MM.1S (cell line): ENCODE results near the gene PDILT.

Source experiments
- DNase-seq: peaks from one replicate; pipeline ENCODE4 v3.0.0-alpha.2; 2015
- H2AFZ ChIP-seq: fragments of 300-600 bp; sonication (generic); 2 replicates; pipeline ENCODE4 v1.6.0; 2016; ENCODE audit warnings: antibody characterized with exemption, low read length
- H3F3A ChIP-seq: fragments of 300-600 bp; sonication (generic); 2 replicates; pipeline ENCODE4 v1.6.1; 2016; ENCODE audit warnings: mild to moderate bottlenecking, antibody characterized with exemption, low read length, moderate library complexity, mixed read lengths; ENCODE audit not compliant: insufficient read depth
- H3K27ac ChIP-seq: fragments of 300-600 bp; sonication (generic); 2 replicates; pipeline ENCODE4 v1.5.1; 2016; ENCODE audit warnings: mild to moderate bottlenecking, low read length
- H3K27me3 ChIP-seq: fragments of 300-600 bp; sonication (generic); replicated peaks from 2 replicates; pipeline ENCODE4 v1.6.0; 2016; ENCODE audit warnings: low read length; ENCODE audit not compliant: insufficient read depth
- H3K36me3 ChIP-seq: fragments of 300-600 bp; sonication (generic); replicated peaks from 2 replicates; pipeline ENCODE4 v1.6.1; 2016; ENCODE audit warnings: mild to moderate bottlenecking, low read length, mixed read lengths; ENCODE audit not compliant: insufficient read depth
- H3K4me1 ChIP-seq: fragments of 300-600 bp; sonication (generic); 2 replicates; pipeline ENCODE4 v1.6.1; 2016; ENCODE audit warnings: low read length, mixed read lengths
- H3K4me2 ChIP-seq: fragments of 300-600 bp; sonication (generic); 2 replicates; pipeline ENCODE4 v1.6.0; 2016; ENCODE audit warnings: low read depth, low read length
- H3K4me3 ChIP-seq: fragments of 300-600 bp; sonication (generic); 2 replicates; pipeline ENCODE4 v1.5.1; 2016; ENCODE audit warnings: low read length, mixed read lengths
- H3K79me2 ChIP-seq: fragments of 300-600 bp; sonication (generic); 2 replicates; pipeline ENCODE4 v1.6.1; 2016; ENCODE audit warnings: mixed run types, low read length, mixed read lengths
- H3K9ac ChIP-seq: fragments of 300-600 bp; sonication (generic); 2 replicates; pipeline ENCODE4 v1.6.1; 2016; ENCODE audit warnings: low read length, mixed read lengths
- H3K9me2 ChIP-seq: fragments of 300-600 bp; sonication (generic); replicated peaks from 2 replicates; pipeline ENCODE4 v1.6.1; 2016; ENCODE audit warnings: mild to moderate bottlenecking, low read length, mixed read lengths; ENCODE audit not compliant: insufficient read depth
- H3K9me3 ChIP-seq: fragments of 300-600 bp; sonication (generic); replicated peaks from 2 replicates; pipeline ENCODE4 v1.6.1; 2016; ENCODE audit warnings: mild to moderate bottlenecking, low read length, mixed read lengths; ENCODE audit not compliant: insufficient read depth
- H4K20me1 ChIP-seq: fragments of 300-600 bp; sonication (generic); 2 replicates; pipeline ENCODE4 v1.6.1; 2016; ENCODE audit warnings: mild to moderate bottlenecking, low read length, moderate library complexity, mixed read lengths; ENCODE audit not compliant: insufficient read depth
- EZH2 ChIP-seq: fragments of 300-600 bp; sonication (generic); optimal IDR thresholded peaks from 2 replicates; pipeline ENCODE3; 2017; ENCODE audit warnings: low read depth, mild to moderate bottlenecking, antibody characterized with exemption, low read length, mixed read lengths
- EZH2phosphoT487 ChIP-seq: fragments of 300-600 bp; sonication (generic); IDR thresholded peaks from 2 replicates; pipeline ENCODE4 v1.6.1; 2018; ENCODE audit warnings: antibody characterized with exemption, low read length
- TF ChIP-seq, protein P1 (sequence below): fragments of 300-600 bp; sonication (generic); IDR thresholded peaks from 2 replicates; pipeline ENCODE4 v1.5.1; 2016; ENCODE audit warnings: antibody characterized with exemption, low read length, mixed read lengths

PDILT gene

DNA sequence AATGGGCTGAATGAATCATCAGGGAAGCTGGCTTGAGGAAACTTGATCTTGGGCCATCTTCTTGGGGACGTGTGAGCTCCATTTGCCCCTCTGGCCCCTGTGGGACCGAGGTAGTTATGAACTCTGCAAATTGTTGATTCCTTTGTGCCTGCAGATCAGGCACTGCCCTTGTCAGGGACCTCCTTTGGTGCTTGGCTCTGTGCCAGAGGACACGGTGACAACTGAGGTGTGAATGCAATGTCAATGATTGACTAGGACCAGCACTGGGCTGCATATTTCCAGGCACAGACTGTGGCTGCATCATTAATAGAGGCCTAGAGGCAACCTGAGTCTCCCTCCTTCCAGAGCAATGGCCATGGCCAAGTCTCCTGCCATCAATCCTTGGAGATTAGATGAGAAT lies 23.8 kb downstream of the PDILT start:
- no peaks in the 10 kb centered on the region for H3K9me3 ChIP-seq
- H3K4me2 ChIP-seq, result no peak overlapping the region
- H3K27me3 ChIP-seq, result no peaks in the 10 kb centered on the region
- no peaks in the 10 kb centered on the region for H3F3A ChIP-seq
- TF ChIP-seq, protein P1, sequence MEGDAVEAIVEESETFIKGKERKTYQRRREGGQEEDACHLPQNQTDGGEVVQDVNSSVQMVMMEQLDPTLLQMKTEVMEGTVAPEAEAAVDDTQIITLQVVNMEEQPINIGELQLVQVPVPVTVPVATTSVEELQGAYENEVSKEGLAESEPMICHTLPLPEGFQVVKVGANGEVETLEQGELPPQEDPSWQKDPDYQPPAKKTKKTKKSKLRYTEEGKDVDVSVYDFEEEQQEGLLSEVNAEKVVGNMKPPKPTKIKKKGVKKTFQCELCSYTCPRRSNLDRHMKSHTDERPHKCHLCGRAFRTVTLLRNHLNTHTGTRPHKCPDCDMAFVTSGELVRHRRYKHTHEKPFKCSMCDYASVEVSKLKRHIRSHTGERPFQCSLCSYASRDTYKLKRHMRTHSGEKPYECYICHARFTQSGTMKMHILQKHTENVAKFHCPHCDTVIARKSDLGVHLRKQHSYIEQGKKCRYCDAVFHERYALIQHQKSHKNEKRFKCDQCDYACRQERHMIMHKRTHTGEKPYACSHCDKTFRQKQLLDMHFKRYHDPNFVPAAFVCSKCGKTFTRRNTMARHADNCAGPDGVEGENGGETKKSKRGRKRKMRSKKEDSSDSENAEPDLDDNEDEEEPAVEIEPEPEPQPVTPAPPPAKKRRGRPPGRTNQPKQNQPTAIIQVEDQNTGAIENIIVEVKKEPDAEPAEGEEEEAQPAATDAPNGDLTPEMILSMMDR, result no peak
- TF ChIP-seq EZH2, result no peak
- TF ChIP-seq EZH2phosphoT487, result no peak
- no peaks in the 10 kb centered on the region for H3K36me3 ChIP-seq
- no peak overlapping the region for H3K4me3 ChIP-seq
- H3K79me2 ChIP-seq, result no peaks in the 10 kb centered on the region
- H3K9ac ChIP-seq, result no peak overlapping the region
- no peaks in the 10 kb centered on the region for H3K4me1 ChIP-seq
- no peak for DNase-seq
- H4K20me1 ChIP-seq, result no peaks in the 10 kb centered on the region
- no peak overlapping the region for H2AFZ ChIP-seq
- no peaks in the 10 kb centered on the region for H3K9me2 ChIP-seq
- H3K27ac ChIP-seq, result no peak overlapping the region

DNA sequence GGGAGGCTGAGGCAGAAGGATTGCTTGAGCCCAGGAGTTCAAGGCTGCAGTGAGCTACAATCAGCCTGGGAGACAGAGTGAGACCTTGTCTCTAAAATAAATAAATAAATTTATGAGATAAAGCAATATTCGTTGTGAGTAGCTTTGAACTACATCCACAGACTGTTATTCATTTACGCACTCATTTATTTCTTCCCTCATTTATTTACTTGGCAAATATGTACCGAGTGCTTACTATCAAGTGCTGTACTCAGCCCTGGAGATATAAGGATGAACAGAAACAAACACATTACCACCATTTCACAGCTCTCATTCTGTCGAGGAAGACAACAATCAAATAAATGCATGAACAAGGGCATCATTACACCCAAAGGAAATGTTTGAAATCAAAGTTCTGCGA lies 27.4 kb downstream of the PDILT start:
- H3K9me3 ChIP-seq, result no peaks in the 10 kb centered on the region
- no peak for DNase-seq
- TF ChIP-seq, protein P1, result no peak
- no peak overlapping the region for H3K4me2 ChIP-seq
- no peak overlapping the region for H3K27ac ChIP-seq
- no peaks in the 10 kb centered on the region for H3K9me2 ChIP-seq
- no peaks in the 10 kb centered on the region for H3F3A ChIP-seq
- H3K9ac ChIP-seq, result no peak overlapping the region
- H3K79me2 ChIP-seq, result no peaks in the 10 kb centered on the region
- no peak overlapping the region for H3K4me3 ChIP-seq
- no peaks in the 10 kb centered on the region for H3K27me3 ChIP-seq
- H3K36me3 ChIP-seq, result no peaks in the 10 kb centered on the region
- no peaks in the 10 kb centered on the region for H4K20me1 ChIP-seq
- no peak overlapping the region for H2AFZ ChIP-seq
- H3K4me1 ChIP-seq, result no peaks in the 10 kb centered on the region

DNA sequence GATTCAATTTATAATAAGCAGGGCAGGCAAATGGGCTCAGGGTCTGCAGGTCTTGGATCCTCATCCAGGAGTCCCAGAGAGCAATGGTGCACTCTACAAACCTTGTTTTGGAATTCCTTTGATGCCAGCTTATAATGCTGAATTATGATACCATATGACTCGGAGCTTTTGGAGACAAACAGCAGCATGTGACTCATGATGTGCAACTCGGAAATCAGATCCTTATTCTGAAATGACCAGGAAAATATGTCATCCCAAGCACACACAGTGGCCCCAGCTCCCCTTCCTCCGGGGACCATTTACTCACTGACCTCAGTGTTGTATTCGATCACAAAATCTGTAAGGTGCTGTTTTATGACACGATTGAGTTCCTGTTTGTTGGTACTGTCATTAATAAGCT lies 31.8 kb downstream of the PDILT start:
- H3K4me1 ChIP-seq, result no peaks in the 10 kb centered on the region
- H3K27me3 ChIP-seq, result no peaks in the 10 kb centered on the region

More for the DNA sequence above, 31.8 kb downstream of the PDILT start:
- no peaks in the 10 kb centered on the region for H3K79me2 ChIP-seq
- no peak overlapping the region for H3K4me2 ChIP-seq
- H3K27ac ChIP-seq, result no peak overlapping the region
- no peak overlapping the region for H2AFZ ChIP-seq
- no peaks in the 10 kb centered on the region for H3K36me3 ChIP-seq
- no peak overlapping the region for H3K9ac ChIP-seq
- no peaks in the 10 kb centered on the region for H3K9me3 ChIP-seq
- H3F3A ChIP-seq, result no peaks in the 10 kb centered on the region
- no peak for DNase-seq
- no peaks in the 10 kb centered on the region for H4K20me1 ChIP-seq
- H3K9me2 ChIP-seq, result no peaks in the 10 kb centered on the region
- TF ChIP-seq EZH2phosphoT487, result no peak
- TF ChIP-seq, protein P1, result no peak
- no peak overlapping the region for H3K4me3 ChIP-seq
